IMR-90 (cell line): Measurements from ENCODE around the gene ZNF398.

Experiments used
- BHLHE40 ChIP-seq: fragments of 150-350 bp; IDR thresholded peaks from 2 replicates; pipeline ENCODE4 v1.6.1; 2016; ENCODE audit warnings: mild to moderate bottlenecking, low read depth, low read length
- FOS ChIP-seq: fragments of 150-350 bp; IDR thresholded peaks from 2 replicates; pipeline ENCODE4 v1.6.1; 2016; ENCODE audit warnings: low read depth, low read length
- MAFK ChIP-seq: IDR thresholded peaks from 2 replicates; pipeline ENCODE4 v1.6.1; 2012; ENCODE audit warnings: low read depth, low read length, improper control_type of control experiment
- MXI1 ChIP-seq: IDR thresholded peaks from 2 replicates; pipeline ENCODE4 v1.6.1; 2012; ENCODE audit warnings: low read depth, mild to moderate bottlenecking, low read length, moderate library complexity, borderline replicate concordance
- NFE2L2 ChIP-seq: fragments of 150-350 bp; IDR thresholded peaks from 2 replicates; pipeline ENCODE4 v1.6.1; 2016; ENCODE audit warnings: low read depth, mild to moderate bottlenecking, low read length
- POLR2A ChIP-seq: IDR thresholded peaks from 2 replicates; pipeline ENCODE4 v1.6.1; 2012; ENCODE audit warnings: mild to moderate bottlenecking, low read depth, low read length
- RAD21 ChIP-seq: IDR thresholded peaks from 2 replicates; pipeline ENCODE4 v1.6.1; 2012; ENCODE audit warnings: low read length, improper control_type of control experiment
- RCOR1 ChIP-seq: IDR thresholded peaks from 2 replicates; pipeline ENCODE4 v1.6.1; 2012; ENCODE audit warnings: mild to moderate bottlenecking, low read length, improper control_type of control experiment; ENCODE audit not compliant: insufficient replicate concordance
- RFX5 ChIP-seq: IDR thresholded peaks from 2 replicates; pipeline ENCODE4 v1.8.0; 2012; ENCODE audit warnings: low read depth, mild to moderate bottlenecking, low read length, moderate library complexity
- SMC3 ChIP-seq: fragments of 150-350 bp; IDR thresholded peaks from 2 replicates; pipeline ENCODE4 v1.6.1; 2016; ENCODE audit warnings: low read depth, mild to moderate bottlenecking, antibody characterized with exemption, low read length, moderate library complexity
- TF ChIP-seq, protein P1 (sequence below): conservative IDR thresholded peaks from 2 replicates; pipeline ENCODE4 v1.5.1; 2012; ENCODE audit warnings: mild to moderate bottlenecking, low read depth, low read length, improper control_type of control experiment
- TF ChIP-seq, protein P2 (sequence below): fragments of 150-350 bp; IDR thresholded peaks from 2 replicates; pipeline ENCODE4 v1.6.1; 2017; ENCODE audit warnings: mild to moderate bottlenecking, antibody characterized with exemption, low read length, low read depth

DNA sequence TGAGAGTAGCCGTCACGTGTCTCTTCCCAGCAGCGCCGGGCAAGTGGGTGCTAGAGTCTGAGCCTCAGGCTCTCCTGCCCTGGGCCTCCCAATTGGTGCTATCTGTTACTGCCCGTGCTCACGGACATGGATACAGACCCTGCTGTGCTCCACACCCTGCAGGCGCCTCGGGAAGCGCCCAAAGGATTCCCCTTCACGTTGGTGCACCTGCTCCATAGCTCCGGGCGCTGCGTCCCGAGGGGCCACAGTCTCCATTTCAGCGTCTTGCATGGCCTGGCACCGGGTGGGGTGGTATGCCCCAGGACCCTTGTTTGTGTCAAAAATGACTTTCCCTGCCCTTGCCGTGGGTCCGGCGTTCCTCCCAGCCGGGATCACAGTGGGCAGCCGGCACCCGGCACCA is 78.4 kb downstream of the ZNF398 start:
- TF ChIP-seq, protein P1, sequence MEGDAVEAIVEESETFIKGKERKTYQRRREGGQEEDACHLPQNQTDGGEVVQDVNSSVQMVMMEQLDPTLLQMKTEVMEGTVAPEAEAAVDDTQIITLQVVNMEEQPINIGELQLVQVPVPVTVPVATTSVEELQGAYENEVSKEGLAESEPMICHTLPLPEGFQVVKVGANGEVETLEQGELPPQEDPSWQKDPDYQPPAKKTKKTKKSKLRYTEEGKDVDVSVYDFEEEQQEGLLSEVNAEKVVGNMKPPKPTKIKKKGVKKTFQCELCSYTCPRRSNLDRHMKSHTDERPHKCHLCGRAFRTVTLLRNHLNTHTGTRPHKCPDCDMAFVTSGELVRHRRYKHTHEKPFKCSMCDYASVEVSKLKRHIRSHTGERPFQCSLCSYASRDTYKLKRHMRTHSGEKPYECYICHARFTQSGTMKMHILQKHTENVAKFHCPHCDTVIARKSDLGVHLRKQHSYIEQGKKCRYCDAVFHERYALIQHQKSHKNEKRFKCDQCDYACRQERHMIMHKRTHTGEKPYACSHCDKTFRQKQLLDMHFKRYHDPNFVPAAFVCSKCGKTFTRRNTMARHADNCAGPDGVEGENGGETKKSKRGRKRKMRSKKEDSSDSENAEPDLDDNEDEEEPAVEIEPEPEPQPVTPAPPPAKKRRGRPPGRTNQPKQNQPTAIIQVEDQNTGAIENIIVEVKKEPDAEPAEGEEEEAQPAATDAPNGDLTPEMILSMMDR: no peak
- TF ChIP-seq POLR2A (no peak), RCOR1 (no peak), NFE2L2 (no peak), SMC3 (no peak), RFX5 (no peak), RAD21 (no peak), FOS (no peak), MXI1 (no peak), MAFK (no peak), BHLHE40 (no peak)
- TF ChIP-seq, protein P2, sequence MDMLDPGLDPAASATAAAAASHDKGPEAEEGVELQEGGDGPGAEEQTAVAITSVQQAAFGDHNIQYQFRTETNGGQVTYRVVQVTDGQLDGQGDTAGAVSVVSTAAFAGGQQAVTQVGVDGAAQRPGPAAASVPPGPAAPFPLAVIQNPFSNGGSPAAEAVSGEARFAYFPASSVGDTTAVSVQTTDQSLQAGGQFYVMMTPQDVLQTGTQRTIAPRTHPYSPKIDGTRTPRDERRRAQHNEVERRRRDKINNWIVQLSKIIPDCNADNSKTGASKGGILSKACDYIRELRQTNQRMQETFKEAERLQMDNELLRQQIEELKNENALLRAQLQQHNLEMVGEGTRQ: no peak
